GM12873 (cell line): ENCODE results near the gene ABCC6.

Experiments
- TF ChIP-seq, protein P1 (sequence below): IDR thresholded peaks from 2 replicates; pipeline ENCODE4 v1.5.1; 2012; ENCODE audit warnings: low read depth, mild to moderate bottlenecking, moderate library complexity, low read length, control low read depth; ENCODE audit not compliant: insufficient read depth; ENCODE audit errors: missing control alignments

Gene ABCC6

DNA sequence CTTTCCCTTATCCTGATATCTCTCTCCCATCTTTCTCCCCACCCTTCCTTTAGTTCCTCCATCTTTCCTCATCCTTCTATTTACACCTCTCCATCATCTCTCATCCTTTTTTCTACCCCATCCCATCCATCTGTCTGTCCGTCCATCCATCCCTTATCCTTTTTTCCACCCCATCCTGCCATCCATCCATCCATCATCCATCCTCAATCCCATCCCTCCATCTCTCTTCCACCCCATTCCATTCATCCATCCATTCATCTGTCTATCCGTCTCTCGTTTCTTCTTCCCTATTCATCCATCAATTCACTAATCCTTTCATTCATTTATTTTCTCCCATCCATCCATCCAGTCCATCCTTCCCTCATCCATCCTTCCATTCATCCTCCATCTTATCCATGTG is 68.1 kb downstream of the ABCC6 start:
- TF ChIP-seq, protein P1, sequence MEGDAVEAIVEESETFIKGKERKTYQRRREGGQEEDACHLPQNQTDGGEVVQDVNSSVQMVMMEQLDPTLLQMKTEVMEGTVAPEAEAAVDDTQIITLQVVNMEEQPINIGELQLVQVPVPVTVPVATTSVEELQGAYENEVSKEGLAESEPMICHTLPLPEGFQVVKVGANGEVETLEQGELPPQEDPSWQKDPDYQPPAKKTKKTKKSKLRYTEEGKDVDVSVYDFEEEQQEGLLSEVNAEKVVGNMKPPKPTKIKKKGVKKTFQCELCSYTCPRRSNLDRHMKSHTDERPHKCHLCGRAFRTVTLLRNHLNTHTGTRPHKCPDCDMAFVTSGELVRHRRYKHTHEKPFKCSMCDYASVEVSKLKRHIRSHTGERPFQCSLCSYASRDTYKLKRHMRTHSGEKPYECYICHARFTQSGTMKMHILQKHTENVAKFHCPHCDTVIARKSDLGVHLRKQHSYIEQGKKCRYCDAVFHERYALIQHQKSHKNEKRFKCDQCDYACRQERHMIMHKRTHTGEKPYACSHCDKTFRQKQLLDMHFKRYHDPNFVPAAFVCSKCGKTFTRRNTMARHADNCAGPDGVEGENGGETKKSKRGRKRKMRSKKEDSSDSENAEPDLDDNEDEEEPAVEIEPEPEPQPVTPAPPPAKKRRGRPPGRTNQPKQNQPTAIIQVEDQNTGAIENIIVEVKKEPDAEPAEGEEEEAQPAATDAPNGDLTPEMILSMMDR, result no peak

DNA sequence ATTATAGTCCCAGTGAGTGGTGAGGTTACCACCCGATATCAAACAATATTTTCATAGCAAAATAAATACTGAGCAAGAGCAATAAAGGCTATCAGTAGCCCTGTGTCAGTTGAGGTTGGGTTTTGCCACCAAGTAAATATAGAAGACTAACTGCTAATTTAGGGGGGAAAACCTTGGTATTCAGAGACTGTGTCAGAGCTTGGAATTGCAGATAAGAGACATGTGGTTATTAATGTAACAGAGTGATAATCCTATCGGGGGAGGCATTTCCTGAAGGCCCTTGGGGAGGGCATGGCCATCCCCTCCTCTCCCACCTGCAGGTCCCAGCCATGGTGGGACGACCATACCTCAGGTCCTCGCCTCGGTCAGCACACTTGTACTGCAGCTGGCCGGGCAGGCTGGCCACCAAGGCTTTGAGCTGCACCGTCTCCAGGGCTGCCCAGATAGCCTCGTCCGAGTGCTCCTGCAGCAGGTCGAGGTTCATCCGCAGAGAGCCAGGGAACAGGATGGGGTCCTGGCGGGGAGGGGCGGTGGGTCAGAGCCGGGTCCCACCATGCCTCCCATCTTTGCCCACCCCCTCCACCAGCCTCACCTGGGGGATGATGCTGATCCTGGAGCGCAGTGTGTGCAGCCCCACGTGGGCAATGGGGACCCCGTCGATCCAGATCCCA is 68.9 kb downstream of the ABCC6 start:
- TF ChIP-seq, protein P1, result no peak

DNA sequence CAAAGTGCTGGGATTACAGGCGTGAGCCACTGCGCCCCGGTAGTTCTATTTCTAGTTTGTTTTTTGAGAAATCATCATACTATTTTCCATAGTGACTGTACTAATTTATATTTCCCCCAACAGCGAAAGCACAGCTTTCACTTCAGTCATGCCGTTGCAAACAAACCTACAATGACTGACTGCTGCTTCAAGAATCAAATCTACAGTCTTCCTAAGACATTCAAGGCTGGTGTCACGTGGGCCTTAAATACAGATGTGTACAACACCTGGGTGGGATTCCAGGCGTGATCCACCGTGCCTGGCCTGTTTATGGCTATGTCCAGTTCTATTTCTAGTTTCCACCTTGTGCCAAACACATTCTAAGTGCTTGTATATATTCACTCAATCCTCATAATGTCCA is 72.0 kb downstream of the ABCC6 start:
- TF ChIP-seq, protein P1, result no peak

DNA sequence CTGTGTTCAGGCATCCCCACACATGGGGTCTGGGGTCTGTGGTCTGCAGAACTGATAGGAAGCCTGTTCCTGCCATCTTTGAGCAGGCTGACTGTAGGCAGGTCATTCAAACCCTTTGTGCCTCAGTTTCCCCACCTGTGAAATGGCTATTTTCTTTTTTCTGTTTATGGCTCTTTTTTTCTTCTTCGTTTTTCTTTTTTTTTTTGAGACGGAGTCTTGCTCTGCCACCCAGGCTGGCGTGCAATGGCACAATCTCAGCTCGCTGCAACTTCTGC is 72.5 kb downstream of the ABCC6 start:
- TF ChIP-seq, protein P1, result no peak

DNA sequence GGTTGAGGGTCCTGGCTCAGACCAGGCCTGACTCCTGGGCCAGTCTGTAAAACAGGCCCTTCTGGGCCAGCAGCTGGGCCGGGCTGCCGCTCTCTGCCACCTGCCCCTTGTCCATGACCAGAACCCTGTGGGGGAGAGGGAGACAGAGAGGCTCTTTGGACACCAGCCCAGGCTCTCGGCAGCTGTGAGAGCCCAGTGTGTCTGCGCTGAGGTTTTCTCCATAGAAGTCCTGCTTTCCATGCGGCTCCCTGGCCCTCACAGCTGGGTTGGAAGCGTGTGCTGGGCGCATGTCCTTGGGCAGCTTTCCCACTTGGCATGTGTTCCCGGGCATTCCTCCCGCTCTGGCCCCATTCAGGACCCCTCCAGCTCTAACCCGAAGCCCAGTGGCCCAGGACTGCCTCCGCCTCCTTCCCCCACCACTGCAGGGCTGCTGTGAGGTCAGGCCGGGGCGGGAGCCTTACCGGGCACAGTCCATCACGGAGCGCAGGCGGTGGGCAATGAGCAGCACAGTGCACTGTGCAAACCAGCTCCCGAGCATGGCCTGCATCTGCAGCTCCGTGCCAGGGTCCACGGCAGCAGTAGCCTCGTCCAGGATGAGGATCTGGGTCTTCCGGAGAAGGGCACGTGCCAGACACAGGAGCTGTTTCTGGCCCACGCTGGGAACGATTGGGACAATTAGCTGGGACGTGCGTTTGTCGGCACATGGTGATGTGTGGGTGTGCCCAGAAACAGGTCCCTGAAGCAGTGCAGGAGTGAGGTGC is 73.0 kb downstream of the ABCC6 start:
- TF ChIP-seq, protein P1, result no peak

DNA sequence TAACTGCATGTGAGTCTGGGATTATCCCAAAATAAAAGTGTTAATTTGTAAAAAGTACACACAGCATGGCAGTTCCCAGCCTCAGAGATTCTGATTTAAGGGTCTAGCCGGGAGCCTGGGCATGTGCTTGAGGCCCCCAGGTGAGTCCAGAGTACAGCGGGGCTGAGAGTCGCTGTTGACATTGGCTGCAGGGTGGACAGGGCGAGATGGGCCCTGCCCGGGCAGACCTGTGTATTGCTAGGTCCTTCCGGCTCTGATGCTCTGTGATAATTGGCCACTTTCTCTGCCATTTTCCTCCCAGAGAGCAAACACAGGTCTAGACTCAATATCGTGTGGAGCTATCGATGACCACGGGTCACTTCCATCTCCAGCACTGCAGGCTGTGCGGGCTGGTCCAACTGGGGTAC is 73.6 kb downstream of the ABCC6 start:
- TF ChIP-seq, protein P1, result no peak

DNA sequence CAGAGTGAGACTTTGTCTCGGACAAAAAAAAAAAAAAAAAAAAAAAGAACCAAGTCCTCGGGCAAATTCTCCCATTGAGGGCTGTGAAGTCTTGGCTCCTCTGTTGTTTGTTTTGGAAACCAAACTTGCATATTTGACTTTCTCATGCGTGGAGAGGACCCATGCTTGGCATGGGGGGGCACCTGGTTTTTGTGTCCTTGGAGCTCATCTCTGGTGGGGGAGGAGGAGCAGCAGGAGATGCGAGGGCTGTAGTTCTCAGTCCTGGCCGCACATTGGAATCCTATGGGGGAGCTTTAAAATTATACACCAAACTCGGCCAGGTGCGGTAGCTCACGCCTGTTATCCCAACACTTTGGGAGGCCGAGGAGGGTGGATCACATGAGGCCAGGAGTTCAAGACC is 74.5 kb downstream of the ABCC6 start:
- TF ChIP-seq, protein P1, result no peak
